Measurements from ENCODE around the gene SPATS2. TPM values are rescaled to one million over a fixed set of nuclear protein-coding genes. Genes with fewer than 3 reads are reported as not detected.

The SPATS2 gene
- total RNA-seq, 1 donor from 2014 or later, result 69.0 TPM

- TF ChIP-seq, protein P1, sequence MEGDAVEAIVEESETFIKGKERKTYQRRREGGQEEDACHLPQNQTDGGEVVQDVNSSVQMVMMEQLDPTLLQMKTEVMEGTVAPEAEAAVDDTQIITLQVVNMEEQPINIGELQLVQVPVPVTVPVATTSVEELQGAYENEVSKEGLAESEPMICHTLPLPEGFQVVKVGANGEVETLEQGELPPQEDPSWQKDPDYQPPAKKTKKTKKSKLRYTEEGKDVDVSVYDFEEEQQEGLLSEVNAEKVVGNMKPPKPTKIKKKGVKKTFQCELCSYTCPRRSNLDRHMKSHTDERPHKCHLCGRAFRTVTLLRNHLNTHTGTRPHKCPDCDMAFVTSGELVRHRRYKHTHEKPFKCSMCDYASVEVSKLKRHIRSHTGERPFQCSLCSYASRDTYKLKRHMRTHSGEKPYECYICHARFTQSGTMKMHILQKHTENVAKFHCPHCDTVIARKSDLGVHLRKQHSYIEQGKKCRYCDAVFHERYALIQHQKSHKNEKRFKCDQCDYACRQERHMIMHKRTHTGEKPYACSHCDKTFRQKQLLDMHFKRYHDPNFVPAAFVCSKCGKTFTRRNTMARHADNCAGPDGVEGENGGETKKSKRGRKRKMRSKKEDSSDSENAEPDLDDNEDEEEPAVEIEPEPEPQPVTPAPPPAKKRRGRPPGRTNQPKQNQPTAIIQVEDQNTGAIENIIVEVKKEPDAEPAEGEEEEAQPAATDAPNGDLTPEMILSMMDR (IDR thresholded peaks at IDR 0.05; ENCODE audit: unreplicated experiment), result no peak
- Mint-ChIP-seq H3K4me3 (peak overlapping the region; percentile 3), H3K4me1 (peaks cover 12% of the 10 kb centered on the region), H3K36me3 (no peaks in the 10 kb centered on the region), H3K9me3 (no peaks in the 10 kb centered on the region), H3K27ac (no peak overlapping the region), H3K27me3 (ENCODE audit: low read depth) (peaks cover 42% of the 10 kb centered on the region)
- DNase-seq (ENCODE audit: low spot score in 2 of 2, unreplicated experiment in 2 of 2), result no peak
These were observed 182.8 kb downstream of the SPATS2 start for GRCh38 chr12:49549735-49550692.

- H3K36me3 Mint-ChIP-seq, result no peaks in the 10 kb centered on the region
- TF ChIP-seq, protein P1 (IDR thresholded peaks at IDR 0.05; ENCODE audit: unreplicated experiment), result no peak
- peaks cover 12% of the 10 kb centered on the region for H3K4me1 Mint-ChIP-seq
- no peak for DNase-seq (ENCODE audit: low spot score in 2 of 2, unreplicated experiment in 2 of 2)
- H3K4me3 Mint-ChIP-seq, result no peak overlapping the region
- no peaks in the 10 kb centered on the region for H3K9me3 Mint-ChIP-seq
- peaks cover 37% of the 10 kb centered on the region for H3K27me3 Mint-ChIP-seq (ENCODE audit: low read depth)
- no peak overlapping the region for H3K27ac Mint-ChIP-seq
These were observed 183.5 kb downstream of the SPATS2 start for GRCh38 chr12:49550693-49551252.

DNA sequence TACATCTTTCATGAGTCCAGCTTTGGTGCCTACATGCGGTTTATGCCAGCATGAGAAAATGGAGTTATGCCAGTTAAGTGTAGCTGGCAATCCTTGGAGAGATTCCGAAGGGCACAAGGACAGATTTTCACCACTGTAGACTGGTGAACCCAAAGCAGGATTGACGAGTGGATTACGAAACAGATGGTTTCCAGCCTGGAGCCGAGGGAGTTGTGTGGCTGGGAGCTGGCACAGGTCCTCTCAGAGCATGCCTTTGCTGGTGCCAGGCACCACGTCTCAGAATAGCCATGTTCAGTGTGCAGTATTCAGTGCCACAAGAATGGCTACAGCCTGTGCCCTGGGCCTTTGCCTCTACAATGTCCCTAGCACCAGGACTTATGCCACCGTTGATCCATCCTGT, 184.8 kb downstream of the SPATS2 start:
- no peak overlapping the region for H3K4me3 Mint-ChIP-seq
- H3K27ac Mint-ChIP-seq, result no peak overlapping the region
- no peaks in the 10 kb centered on the region for H3K9me3 Mint-ChIP-seq
- peaks cover 29% of the 10 kb centered on the region for H3K27me3 Mint-ChIP-seq (ENCODE audit: low read depth)
- peaks cover 6% of the 10 kb centered on the region for H3K36me3 Mint-ChIP-seq
- peaks cover 11% of the 10 kb centered on the region for H3K4me1 Mint-ChIP-seq
- DNase-seq (ENCODE audit: low spot score in 2 of 2, unreplicated experiment in 2 of 2), result no peak
- TF ChIP-seq, protein P1 (IDR thresholded peaks at IDR 0.05; ENCODE audit: unreplicated experiment), result no peak

DNA sequence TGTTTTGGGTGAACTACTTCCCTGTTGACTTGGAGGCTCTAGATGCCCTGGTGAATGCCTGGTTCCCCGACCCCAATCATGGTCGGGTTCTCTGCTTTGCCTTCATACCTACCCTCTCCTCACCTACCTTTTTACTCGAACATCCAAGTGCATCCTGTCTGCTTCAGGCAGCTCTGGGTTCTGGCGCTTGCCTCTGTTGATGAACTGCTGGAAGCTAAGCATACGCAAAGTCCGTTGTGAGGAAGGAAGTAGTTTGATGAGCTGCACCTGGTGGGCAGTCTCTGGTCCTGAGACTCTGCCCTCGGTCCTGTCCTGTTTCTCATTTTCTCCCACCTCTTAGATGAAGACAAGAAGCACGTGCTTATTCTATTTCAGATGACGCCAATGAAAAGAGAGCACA, 185.2 kb downstream of the SPATS2 start:
- DNase-seq (ENCODE audit: low spot score in 2 of 2, unreplicated experiment in 2 of 2), result no peak
- Mint-ChIP-seq H3K27ac (no peak overlapping the region), H3K4me1 (peaks cover 7% of the 10 kb centered on the region), H3K9me3 (no peaks in the 10 kb centered on the region), H3K27me3 (ENCODE audit: low read depth) (peaks cover 25% of the 10 kb centered on the region), H3K4me3 (no peak overlapping the region), H3K36me3 (peaks cover 6% of the 10 kb centered on the region)
- TF ChIP-seq, protein P1 (IDR thresholded peaks at IDR 0.05; ENCODE audit: unreplicated experiment), result no peak

GRCh38 chr12:49552899-49553298, 185.6 kb downstream of the SPATS2 start:
- Mint-ChIP-seq H3K36me3 (peaks cover 6% of the 10 kb centered on the region), H3K4me3 (no peak overlapping the region), H3K9me3 (no peaks in the 10 kb centered on the region), H3K27ac (no peak overlapping the region), H3K4me1 (peaks cover 6% of the 10 kb centered on the region), H3K27me3 (ENCODE audit: low read depth) (peaks cover 20% of the 10 kb centered on the region)
- DNase-seq (ENCODE audit: low spot score in 2 of 2, unreplicated experiment in 2 of 2), result no peak
- TF ChIP-seq, protein P1 (IDR thresholded peaks at IDR 0.05; ENCODE audit: unreplicated experiment), result no peak

Measured in mesothelial cell of epicardium (in vitro differentiated cells).